Adrenal gland (tissue), 5 donors: Measurements from ENCODE around the gene COMP.

Experiments
- POLR2A ChIP-seq, 2 donors: fragments of 450-650 bp; IDR thresholded peaks; one replicate each; pipeline ENCODE4 v1.6.1; 2017; ENCODE audit warnings: antibody characterized with exemption in 2 of 2, mild to moderate bottlenecking in 2 of 2, moderate library complexity in 1 of 2
- TF ChIP-seq, protein P1 (sequence below), 6 experiments: fragments of 450-650 bp in 4 of 6; fragments of 200-600 bp in 2 of 6; sonication (generic) in 1 of 6; IDR thresholded peaks; 1 replicate in 5 of 6; 2 replicates in 1 of 6; pipeline versions ENCODE4 v1.5.1 to v1.8.0; 2016 to 2021; ENCODE audit warnings: antibody characterized with exemption in 6 of 6, mild to moderate bottlenecking in 2 of 6, moderate library complexity in 1 of 6
- donor health status: DM: no; HTN: no; CAD: no.

- no peak for TF ChIP-seq POLR2A (IDR thresholded peaks at IDR 0.05)
- TF ChIP-seq, protein P1, sequence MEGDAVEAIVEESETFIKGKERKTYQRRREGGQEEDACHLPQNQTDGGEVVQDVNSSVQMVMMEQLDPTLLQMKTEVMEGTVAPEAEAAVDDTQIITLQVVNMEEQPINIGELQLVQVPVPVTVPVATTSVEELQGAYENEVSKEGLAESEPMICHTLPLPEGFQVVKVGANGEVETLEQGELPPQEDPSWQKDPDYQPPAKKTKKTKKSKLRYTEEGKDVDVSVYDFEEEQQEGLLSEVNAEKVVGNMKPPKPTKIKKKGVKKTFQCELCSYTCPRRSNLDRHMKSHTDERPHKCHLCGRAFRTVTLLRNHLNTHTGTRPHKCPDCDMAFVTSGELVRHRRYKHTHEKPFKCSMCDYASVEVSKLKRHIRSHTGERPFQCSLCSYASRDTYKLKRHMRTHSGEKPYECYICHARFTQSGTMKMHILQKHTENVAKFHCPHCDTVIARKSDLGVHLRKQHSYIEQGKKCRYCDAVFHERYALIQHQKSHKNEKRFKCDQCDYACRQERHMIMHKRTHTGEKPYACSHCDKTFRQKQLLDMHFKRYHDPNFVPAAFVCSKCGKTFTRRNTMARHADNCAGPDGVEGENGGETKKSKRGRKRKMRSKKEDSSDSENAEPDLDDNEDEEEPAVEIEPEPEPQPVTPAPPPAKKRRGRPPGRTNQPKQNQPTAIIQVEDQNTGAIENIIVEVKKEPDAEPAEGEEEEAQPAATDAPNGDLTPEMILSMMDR (IDR thresholded peaks at IDR 0.05), result no peak
Measured at GRCh38 chr19:18735324-18735723, 55.8 kb downstream of the COMP start.
